Smooth muscle cell of the coronary artery (primary cell): ENCODE results near the gene S100Z. TPM values are rescaled to one million over a fixed set of nuclear protein-coding genes. Genes with fewer than 3 reads are reported as not detected.

Experiments used
- total RNA-seq: library from RNA; depleted of rRNA; stranded (reverse); fragments of >200 nt; gene quantifications from 2 replicates; pipeline ENCODE4 v1.2.3, GENCODE V29; 2014; ENCODE audit warnings: low replicate concordance

The S100Z gene
- total RNA-seq, result not detected in 2 replicates

GRCh38 chr5:76849419-76850291 lies at the start of gene S100Z:
Gene S100Z, plus strand, starts transcription at chr5:76850014. Its CDS starts 25,346 bp downstream, at chr5:76875360.

GRCh38 chr5:76818844-76819831 lies 30.7 kb upstream of the S100Z start, which contains the start of gene F2RL1:
Gene F2RL1, plus strand, starts transcription at chr5:76819030. Its CDS starts 153 bp downstream, at chr5:76819183.

DNA sequence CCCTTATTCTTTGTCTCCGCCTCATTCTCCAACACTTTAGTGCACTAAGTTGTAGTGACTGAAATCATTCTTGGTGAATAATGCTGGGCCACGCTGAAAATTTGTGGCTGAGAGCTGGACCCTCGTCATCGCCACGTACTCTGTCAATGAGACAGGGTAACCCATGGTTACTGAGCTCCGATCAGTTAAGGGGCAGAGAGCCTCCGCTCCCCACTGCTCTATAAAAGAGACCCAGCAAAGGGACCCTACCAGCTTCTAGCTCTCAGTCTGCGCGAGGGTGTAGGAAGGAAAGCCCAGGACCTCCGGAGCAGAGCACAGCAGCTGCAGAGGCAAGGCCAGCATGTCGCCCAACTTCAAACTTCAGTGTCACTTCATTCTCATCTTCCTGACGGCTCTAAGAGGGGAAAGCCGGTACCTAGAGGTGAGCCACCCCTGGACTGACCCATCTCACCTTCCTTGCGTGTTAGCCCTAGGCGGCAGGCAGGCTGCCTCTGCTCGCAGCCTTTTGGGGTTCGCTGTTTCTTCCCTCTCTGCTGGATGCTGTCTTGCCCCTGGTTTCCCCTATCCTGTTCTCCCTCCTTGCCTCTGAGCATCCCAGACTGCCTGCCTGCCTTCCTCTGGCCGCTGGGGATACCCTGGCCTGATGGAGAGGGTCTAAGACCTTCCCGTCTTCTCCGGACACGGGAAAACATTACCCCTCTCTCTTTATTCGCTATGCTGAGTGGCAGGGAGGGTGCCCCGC lies 103.2 kb downstream of the S100Z start, which contains the start of gene CRHBP:
Gene CRHBP, plus strand, starts transcription at position 251 of the 742 bp plus-strand sequence. Its CDS starts 90 bp downstream, at position 341.

Other genes starting within 250 kb of the S100Z start
- 0.75 and 3.3 TPM in 2 replicates for gene F2RL2, start 226.6 kb upstream of the S100Z start, total RNA-seq
- 47.6 and 92.9 TPM in 2 replicates for gene F2R, start 133.9 kb upstream of the S100Z start, total RNA-seq
- gene F2RL1, start 31.0 kb upstream of the S100Z start, total RNA-seq, result 22.8 and 26.8 TPM in 2 replicates
- 0.38 and 0.82 TPM in 2 replicates for gene CRHBP, start 103.0 kb downstream of the S100Z start, total RNA-seq
- 16.0 and 26.4 TPM in 2 replicates for gene AGGF1, start 180.4 kb downstream of the S100Z start, total RNA-seq
- under 0.01 and 0.75 TPM in 2 replicates for gene ZBED3, start 237.3 kb downstream of the S100Z start, total RNA-seq